Osteoblast (primary cell): ENCODE data around the gene DDX5. TPM values are rescaled to one million over a fixed set of nuclear protein-coding genes. Genes with fewer than 3 reads are reported as not detected.

ENCODE experiments used
- DNase-seq: peaks from one replicate; pipeline ENCODE4 v3.0.0; 2011; ENCODE audit warnings: low spot score, mixed read lengths; ENCODE audit not compliant: insufficient read length; ENCODE audit errors: missing footprints
- H2AFZ ChIP-seq: 2 replicates; pipeline ENCODE4 v1.6.0; 2011; ENCODE audit warnings: mild to moderate bottlenecking, low read length
- H3K27ac ChIP-seq: 2 replicates; pipeline ENCODE4 v1.5.1; 2011; ENCODE audit warnings: mild to moderate bottlenecking, low read depth, low read length, moderate library complexity
- H3K27me3 ChIP-seq: 2 replicates; pipeline ENCODE4 v1.6.0; 2012; ENCODE audit warnings: mild to moderate bottlenecking, control low read depth, inconsistent platforms, low read length, moderate library complexity; ENCODE audit not compliant: insufficient read depth
- H3K36me3 ChIP-seq: 2 replicates; pipeline ENCODE4 v1.5.1; 2011; ENCODE audit warnings: mild to moderate bottlenecking, low read length, control low read depth, moderate library complexity; ENCODE audit not compliant: insufficient read depth
- H3K4me1 ChIP-seq: 2 replicates; pipeline ENCODE4 v1.5.1; 2011; ENCODE audit warnings: mild to moderate bottlenecking, low read length, control low read depth, moderate library complexity; ENCODE audit not compliant: insufficient read depth
- H3K4me2 ChIP-seq: 2 replicates; pipeline ENCODE4 v1.6.0; 2011; ENCODE audit warnings: mild to moderate bottlenecking, low read length; ENCODE audit not compliant: insufficient read depth
- H3K4me3 ChIP-seq: fragments of 200-600 bp; sonication (generic); 3 replicates; pipeline ENCODE4 v1.5.1; 2012; ENCODE audit warnings: mild to moderate bottlenecking, low read length, inconsistent platforms; ENCODE audit not compliant: insufficient read depth
- H3K79me2 ChIP-seq: 2 replicates; pipeline ENCODE4 v1.6.0; 2012; ENCODE audit warnings: mild to moderate bottlenecking, low read length, control low read depth, inconsistent platforms; ENCODE audit not compliant: insufficient read depth
- H3K9me3 ChIP-seq: 2 replicates; pipeline ENCODE4 v1.5.1; 2011; ENCODE audit warnings: low read depth, low read length, control low read depth
- H4K20me1 ChIP-seq: 2 replicates; pipeline ENCODE4 v1.6.0; 2012; ENCODE audit warnings: mild to moderate bottlenecking, low read length, control low read depth; ENCODE audit not compliant: insufficient read depth
- CTCF ChIP-seq: IDR thresholded peaks from 2 replicates; pipeline ENCODE4 v1.5.1; 2011; ENCODE audit warnings: mild to moderate bottlenecking, low read depth, low read length, moderate library complexity; ENCODE audit errors: extremely low read depth
- total RNA-seq: library from RNA; depleted of rRNA; stranded (reverse); fragments of >200 nt; gene quantifications from 2 replicates; pipeline ENCODE4 v1.2.3, GENCODE V29; 2012

Gene DDX5
- total RNA-seq, 1 donor, result 291 TPM

- no peak overlapping the region for H3K4me3 ChIP-seq
- H3K4me1 ChIP-seq, result peaks cover 2% of the 10 kb centered on the region
- H3K36me3 ChIP-seq, result peaks cover 96% of the 10 kb centered on the region
- H3K9me3 ChIP-seq, result no peaks in the 10 kb centered on the region
- peak overlapping the region; percentile 16 for H3K27ac ChIP-seq
- peaks cover 9% of the 10 kb centered on the region for H4K20me1 ChIP-seq
- H3K27me3 ChIP-seq, result no peaks in the 10 kb centered on the region
- peaks cover 53% of the 10 kb centered on the region for H3K79me2 ChIP-seq
- no peak overlapping the region for H2AFZ ChIP-seq
- no peak for TF ChIP-seq CTCF
- no peak for DNase-seq
- no peak overlapping the region for H3K4me2 ChIP-seq
These were observed 41.2 kb upstream of the DDX5 start for GRCh38 chr17:64547319-64547718.

DNA sequence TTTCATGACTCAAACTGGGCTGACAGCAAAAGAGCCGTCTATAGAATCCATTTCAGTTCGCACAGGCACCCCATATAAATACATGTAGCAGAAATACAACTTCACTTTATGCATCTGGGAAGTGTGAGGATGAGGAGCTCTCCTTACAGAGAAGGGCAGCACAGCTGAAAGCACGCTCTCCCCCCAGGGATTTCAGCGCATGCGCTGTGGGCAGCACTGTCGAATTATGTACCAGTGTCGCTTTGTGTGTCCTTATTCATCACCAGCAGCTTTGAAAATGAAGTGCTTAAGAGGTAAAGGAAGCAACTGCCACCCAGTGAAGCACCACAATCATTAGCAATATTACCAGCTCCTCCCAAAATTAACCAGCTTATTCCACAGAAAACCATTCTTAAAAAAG lies 40.6 kb upstream of the DDX5 start:
- DNase-seq, result no peak
- H3K36me3 ChIP-seq, result peaks cover 96% of the 10 kb centered on the region
- no peak for TF ChIP-seq CTCF

GRCh38 chr17:64544742-64545141 lies 38.7 kb upstream of the DDX5 start:
- H3K36me3 ChIP-seq, result peaks cover 91% of the 10 kb centered on the region
- no peak for TF ChIP-seq CTCF
- peaks cover 50% of the 10 kb centered on the region for H3K79me2 ChIP-seq

More for the DNA sequence above, 40.6 kb upstream of the DDX5 start:
- no peak overlapping the region for H2AFZ ChIP-seq
- peaks cover 2% of the 10 kb centered on the region for H3K4me1 ChIP-seq
- no peak overlapping the region for H3K27ac ChIP-seq
- H3K4me2 ChIP-seq, result no peak overlapping the region
- H3K27me3 ChIP-seq, result no peaks in the 10 kb centered on the region
- H3K4me3 ChIP-seq, result no peak overlapping the region
- no peaks in the 10 kb centered on the region for H3K9me3 ChIP-seq
- H3K79me2 ChIP-seq, result peaks cover 51% of the 10 kb centered on the region
- peaks cover 9% of the 10 kb centered on the region for H4K20me1 ChIP-seq

GRCh38 chr17:64540118-64540776 lies 34.2 kb upstream of the DDX5 start:
- H3K79me2 ChIP-seq, result peaks cover 24% of the 10 kb centered on the region

More at GRCh38 chr17:64544742-64545141, 38.7 kb upstream of the DDX5 start:
- H3K4me3 ChIP-seq, result no peak overlapping the region
- H3K9me3 ChIP-seq, result no peaks in the 10 kb centered on the region
- peaks cover 2% of the 10 kb centered on the region for H3K4me1 ChIP-seq
- no peak overlapping the region for H3K27ac ChIP-seq
- no peak overlapping the region for H3K4me2 ChIP-seq
- H2AFZ ChIP-seq, result no peak overlapping the region
- no peak for DNase-seq
- H4K20me1 ChIP-seq, result peaks cover 13% of the 10 kb centered on the region
- no peaks in the 10 kb centered on the region for H3K27me3 ChIP-seq

More at GRCh38 chr17:64540118-64540776, 34.2 kb upstream of the DDX5 start:
- Histone ChIP-seq H2AFZ (no peak overlapping the region), H3K36me3 (peaks cover 92% of the 10 kb centered on the region), H3K4me3 (no peak overlapping the region), H3K27me3 (no peaks in the 10 kb centered on the region), H3K27ac (no peak overlapping the region), H3K4me2 (no peak overlapping the region), H4K20me1 (peaks cover 4% of the 10 kb centered on the region), H3K4me1 (peaks cover 2% of the 10 kb centered on the region), H3K9me3 (no peaks in the 10 kb centered on the region)
- no peak for TF ChIP-seq CTCF
- no peak for DNase-seq
